A673 (cell line): ENCODE results near the gene DIRAS3. TPM values are rescaled to one million over a fixed set of nuclear protein-coding genes. Genes with fewer than 3 reads are reported as not detected.

ENCODE experiments used
- BruUV-seq: library from RNA; stranded (reverse); fragments of 400-500 nt; replicated peaks from 2 replicates; lab custom pipeline; 2021; lab: Mats Ljungman, UMichigan
- CTCF ChIA-PET: fragments of 300-600 bp; sonication (Branson Sonifier 250); formaldehyde crosslinking; loops from one replicate; lab custom pipeline; 2022; ENCODE audit warnings: antibody characterized with exemption; lab: Charles Lee
- POLR2A ChIA-PET: fragments of 300-600 bp; sonication (Branson Sonifier 250); formaldehyde crosslinking; loops from one replicate; lab custom pipeline; 2022; ENCODE audit warnings: antibody characterized with exemption; ENCODE audit not compliant: low non-redundant PET; lab: Charles Lee
- DNase-seq: peaks from one replicate; pipeline ENCODE4 v3.0.0-alpha.2; 2015; ENCODE audit warnings: low spot score
- H3K27ac ChIP-seq: fragments of 200-600 bp; sonication (generic); 2 replicates; pipeline ENCODE4 v1.5.1; 2016; ENCODE audit warnings: mixed run types, low read depth, mild to moderate bottlenecking, mixed read lengths, antibody characterized with exemption, low read length; ENCODE audit not compliant: poor library complexity, severe bottlenecking
- H3K27me3 ChIP-seq: fragments of 200-600 bp; sonication (generic); replicated peaks from 2 replicates; pipeline ENCODE4 v1.6.1; 2017; ENCODE audit warnings: mixed run types, low read depth, mild to moderate bottlenecking, mixed read lengths, antibody characterized with exemption, low read length; ENCODE audit not compliant: insufficient read depth, poor library complexity
- H3K36me3 ChIP-seq: fragments of 200-600 bp; sonication (generic); 2 replicates; pipeline ENCODE4 v1.6.1; 2016; ENCODE audit warnings: mixed run types, mild to moderate bottlenecking, mixed read lengths, antibody characterized with exemption, low read length; ENCODE audit not compliant: insufficient read depth, poor library complexity, severe bottlenecking
- H3K4me1 ChIP-seq: fragments of 200-600 bp; sonication (generic); 2 replicates; pipeline ENCODE4 v1.6.1; 2017; ENCODE audit warnings: mixed run types, mild to moderate bottlenecking, mixed read lengths, antibody characterized with exemption, low read length; ENCODE audit not compliant: insufficient read depth, poor library complexity, severe bottlenecking
- H3K4me3 ChIP-seq: fragments of 200-600 bp; sonication (generic); 2 replicates; pipeline ENCODE4 v1.5.1; 2016; ENCODE audit warnings: low read depth, mixed run types, mild to moderate bottlenecking, mixed read lengths, low read length; ENCODE audit not compliant: poor library complexity, severe bottlenecking
- H3K9me3 ChIP-seq: fragments of 200-600 bp; sonication (generic); 2 replicates; pipeline ENCODE4 v1.6.1; 2016; ENCODE audit warnings: mixed run types, low read depth, mild to moderate bottlenecking, mixed read lengths, antibody characterized with exemption, low read length; ENCODE audit not compliant: poor library complexity, severe bottlenecking
- EZH2 ChIP-seq: fragments of 200-600 bp; sonication (generic); IDR thresholded peaks from 2 replicates; pipeline ENCODE4 v1.6.1; 2017; ENCODE audit warnings: borderline replicate concordance, low read depth, mild to moderate bottlenecking, mixed read lengths, antibody characterized with exemption, low read length; ENCODE audit not compliant: poor library complexity, severe bottlenecking
- intact Hi-C: fragments of 100-400 bp; cut with micrococcal nuclease; formaldehyde crosslinking; loops from one replicate; pipeline ENCODE4 v1.10.0; 2022; ENCODE audit not compliant: unreplicated experiment
- total RNA-seq: library from RNA; stranded (reverse); gene quantifications from 2 replicates; pipeline ENCODE4 v1.2.3, GENCODE V29; 2021
- TF ChIP-seq, protein P1 (sequence below): fragments of 300-800, 200-600 bp; sonication (generic); conservative IDR thresholded peaks from 2 replicates; pipeline ENCODE4 v1.5.1; 2017; ENCODE audit warnings: low read depth, mild to moderate bottlenecking, antibody characterized with exemption, low read length, moderate library complexity, mixed read lengths

DIRAS3 gene
- total RNA-seq, 1 experiment from 2014 or later, result 1.1 TPM

DNA sequence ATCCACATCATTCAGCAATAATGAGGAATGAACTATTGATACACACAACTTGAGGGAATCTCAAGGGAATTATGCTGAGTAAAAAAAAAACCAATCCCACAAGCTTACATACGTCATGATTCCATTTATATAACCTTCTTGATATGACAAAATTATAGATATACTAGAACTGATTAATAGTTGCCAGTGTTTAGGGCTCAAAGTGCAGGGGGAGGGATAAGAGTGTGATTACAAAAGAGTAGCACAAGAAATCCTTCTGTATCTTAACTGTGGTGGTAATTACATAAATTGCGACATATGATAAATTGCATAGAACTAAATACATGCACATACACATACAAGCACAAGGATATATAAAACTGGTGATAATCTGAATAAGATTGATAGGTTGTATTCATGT, 13.5 kb downstream of the DIRAS3 start:
- no TSS peak for BruUV-seq
- TF ChIP-seq EZH2, result no peak
- TF ChIP-seq, protein P1, sequence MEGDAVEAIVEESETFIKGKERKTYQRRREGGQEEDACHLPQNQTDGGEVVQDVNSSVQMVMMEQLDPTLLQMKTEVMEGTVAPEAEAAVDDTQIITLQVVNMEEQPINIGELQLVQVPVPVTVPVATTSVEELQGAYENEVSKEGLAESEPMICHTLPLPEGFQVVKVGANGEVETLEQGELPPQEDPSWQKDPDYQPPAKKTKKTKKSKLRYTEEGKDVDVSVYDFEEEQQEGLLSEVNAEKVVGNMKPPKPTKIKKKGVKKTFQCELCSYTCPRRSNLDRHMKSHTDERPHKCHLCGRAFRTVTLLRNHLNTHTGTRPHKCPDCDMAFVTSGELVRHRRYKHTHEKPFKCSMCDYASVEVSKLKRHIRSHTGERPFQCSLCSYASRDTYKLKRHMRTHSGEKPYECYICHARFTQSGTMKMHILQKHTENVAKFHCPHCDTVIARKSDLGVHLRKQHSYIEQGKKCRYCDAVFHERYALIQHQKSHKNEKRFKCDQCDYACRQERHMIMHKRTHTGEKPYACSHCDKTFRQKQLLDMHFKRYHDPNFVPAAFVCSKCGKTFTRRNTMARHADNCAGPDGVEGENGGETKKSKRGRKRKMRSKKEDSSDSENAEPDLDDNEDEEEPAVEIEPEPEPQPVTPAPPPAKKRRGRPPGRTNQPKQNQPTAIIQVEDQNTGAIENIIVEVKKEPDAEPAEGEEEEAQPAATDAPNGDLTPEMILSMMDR, result no peak
- no peak for DNase-seq
- Histone ChIP-seq H3K36me3 (no peaks in the 10 kb centered on the region), H3K4me1 (no peaks in the 10 kb centered on the region), H3K27ac (no peak overlapping the region), H3K27me3 (no peaks in the 10 kb centered on the region), H3K4me3 (no peak overlapping the region), H3K9me3 (no peaks in the 10 kb centered on the region)
- ChIA-PET POLR2A (no interaction called here), CTCF (no interaction called here)
- intact Hi-C loops, result no loop called here

DNA sequence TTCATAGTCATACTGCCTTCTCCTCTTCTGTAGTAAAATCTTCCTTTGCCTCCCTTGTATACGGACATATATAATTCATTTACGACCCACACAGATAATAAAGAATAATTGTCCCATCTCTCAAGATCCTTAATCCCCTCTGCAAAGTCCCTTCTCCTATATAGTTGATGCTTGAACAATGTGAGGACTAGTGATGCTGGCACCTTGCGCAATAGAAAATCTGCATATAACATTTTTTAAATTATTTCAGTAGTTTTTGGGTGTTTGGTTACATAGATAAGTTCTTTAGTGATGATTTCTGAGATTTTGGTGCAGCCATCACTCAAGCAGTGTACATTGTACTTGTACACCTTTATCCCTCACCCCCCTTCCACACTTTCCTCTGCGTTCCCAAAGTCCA, 21.0 kb downstream of the DIRAS3 start:
- H3K27ac ChIP-seq, result no peak overlapping the region
- ChIA-PET POLR2A (no interaction called here), CTCF (no interaction called here)
- H3K9me3 ChIP-seq, result no peaks in the 10 kb centered on the region
- no peak for TF ChIP-seq EZH2
- TF ChIP-seq, protein P1, result no peak
- intact Hi-C loops, result no loop called here
- no peaks in the 10 kb centered on the region for H3K36me3 ChIP-seq
- no peaks in the 10 kb centered on the region for H3K27me3 ChIP-seq
- no TSS peak for BruUV-seq
- DNase-seq, result no peak
- H3K4me3 ChIP-seq, result no peak overlapping the region
- no peaks in the 10 kb centered on the region for H3K4me1 ChIP-seq

DNA sequence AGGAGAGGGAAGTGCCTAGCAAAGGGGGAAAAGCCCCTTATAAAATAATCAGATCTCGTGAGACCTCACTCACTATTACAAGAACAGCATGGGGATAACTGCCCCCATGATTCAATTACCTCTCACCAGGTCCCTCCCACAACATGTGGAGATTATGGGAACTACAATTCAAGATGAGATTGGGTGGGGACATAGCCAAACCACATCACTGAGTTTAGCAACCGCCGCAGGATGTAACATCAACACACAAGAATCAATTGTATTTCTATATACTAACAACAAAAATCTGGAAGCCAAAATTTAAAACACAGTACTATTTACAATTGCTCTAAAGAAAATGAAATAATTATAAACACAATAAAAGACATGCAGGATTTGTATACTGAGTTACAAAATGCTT, 21.9 kb downstream of the DIRAS3 start:
- ChIA-PET CTCF (no interaction called here), POLR2A (no interaction called here)
- H3K9me3 ChIP-seq, result no peaks in the 10 kb centered on the region
- no peak overlapping the region for H3K4me3 ChIP-seq
- BruUV-seq, result no TSS peak
- no peak overlapping the region for H3K27ac ChIP-seq
- no peaks in the 10 kb centered on the region for H3K36me3 ChIP-seq
- H3K4me1 ChIP-seq, result no peaks in the 10 kb centered on the region
- H3K27me3 ChIP-seq, result no peaks in the 10 kb centered on the region
- DNase-seq, result no peak
- intact Hi-C loops, result no loop called here
- TF ChIP-seq, protein P1, result no peak
- TF ChIP-seq EZH2, result no peak
